DMS79 (cell line): ENCODE results near the gene MROH7.
"Not testable (repeated sequence)": the region's sequence is repeated elsewhere in the genome, so short reads cannot be mapped to it uniquely, and the experiment has no call there.

ENCODE experiments used
- DNase-seq: peaks from one replicate; lab custom pipeline; 2025; lab: John Stamatoyannopoulos, UW

MROH7 gene

DNA sequence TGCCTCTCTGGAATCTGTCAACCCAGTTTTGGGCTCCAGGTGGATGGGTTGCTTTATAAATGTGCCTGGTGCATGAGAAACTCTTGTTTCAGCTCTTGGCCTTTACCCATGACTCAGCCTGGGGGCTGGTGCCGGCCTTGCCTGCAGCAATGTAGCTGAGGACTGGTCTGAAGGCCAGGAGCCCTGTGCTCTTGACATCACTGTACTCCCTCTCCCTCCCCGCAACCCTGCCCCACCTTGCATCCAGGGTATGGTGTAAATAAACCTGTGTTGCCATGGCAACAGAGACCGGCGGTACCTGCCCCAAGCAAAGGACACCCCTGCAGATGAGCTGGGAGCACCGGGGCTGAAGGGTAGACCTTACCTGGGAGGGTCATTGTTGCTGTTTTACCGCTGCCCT, 31.5 kb upstream of the MROH7 start:
- DNase-seq, result no peak

DNA sequence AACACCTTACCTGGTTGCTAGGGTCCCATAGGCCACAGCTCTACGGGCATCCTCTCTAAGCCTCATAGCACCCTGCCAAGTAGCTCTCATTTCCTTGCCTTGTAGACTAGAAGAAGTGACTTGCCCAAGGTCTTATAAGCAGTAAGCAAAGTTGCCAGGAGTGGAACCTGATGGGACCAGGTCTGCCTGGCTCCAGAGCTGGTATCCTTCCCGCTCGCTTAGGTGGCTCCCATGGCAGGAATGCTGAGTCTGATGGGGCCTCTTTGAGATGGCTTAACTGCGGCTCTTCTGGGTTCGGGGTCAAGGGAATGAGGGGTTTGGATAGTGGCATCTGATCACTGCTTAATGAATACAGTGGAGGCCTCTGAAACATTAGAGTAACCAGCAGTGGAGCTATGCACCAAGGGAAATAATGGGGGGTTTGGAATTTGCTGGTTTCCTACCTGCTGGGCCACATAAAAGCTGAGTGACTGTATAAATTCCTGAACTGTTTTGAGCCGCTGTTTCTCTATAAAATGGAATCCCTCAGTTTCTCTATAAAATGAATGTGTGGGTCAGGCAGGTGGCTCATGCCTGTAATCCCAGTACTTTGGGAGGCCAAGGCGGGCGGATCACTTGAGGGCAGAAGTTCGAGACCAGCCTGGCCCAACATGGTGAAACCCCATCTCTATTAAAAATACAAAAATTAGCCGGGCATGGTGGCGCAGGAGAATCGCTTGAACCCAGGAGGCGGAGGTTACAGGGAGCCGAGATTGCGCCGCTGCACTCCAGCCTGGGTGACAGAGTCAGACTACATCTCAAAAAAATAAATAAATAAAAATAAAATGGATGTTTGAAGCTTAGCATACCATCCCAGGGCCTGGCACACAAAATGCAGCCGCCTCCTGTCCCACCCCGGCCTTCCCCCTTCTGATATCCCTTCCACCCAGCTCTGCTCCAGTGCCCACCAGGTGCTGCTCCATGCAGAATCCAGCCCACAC, 30.7 kb upstream of the MROH7 start:
- DNase-seq, result no peak

DNA sequence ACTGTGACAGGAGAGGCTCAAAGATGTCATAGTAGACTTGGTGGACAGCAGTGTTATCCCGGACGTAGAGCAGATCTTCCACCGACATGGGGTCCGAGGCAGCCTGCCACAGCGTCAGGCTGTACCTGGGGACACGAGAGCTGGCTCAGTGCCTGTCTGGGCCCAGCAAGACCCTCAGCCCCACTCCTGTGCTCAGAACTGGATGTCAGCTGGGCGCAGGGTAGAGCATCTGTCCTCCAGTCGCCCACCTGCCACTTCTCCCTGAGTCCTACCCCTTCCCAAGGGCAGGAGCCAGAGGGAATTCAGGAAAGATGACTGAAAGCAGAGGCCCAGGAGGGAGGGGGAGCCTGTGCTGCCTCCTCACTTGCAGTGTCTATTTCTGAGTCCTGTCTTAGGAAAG, 30.0 kb upstream of the MROH7 start:
- no peak for DNase-seq

DNA sequence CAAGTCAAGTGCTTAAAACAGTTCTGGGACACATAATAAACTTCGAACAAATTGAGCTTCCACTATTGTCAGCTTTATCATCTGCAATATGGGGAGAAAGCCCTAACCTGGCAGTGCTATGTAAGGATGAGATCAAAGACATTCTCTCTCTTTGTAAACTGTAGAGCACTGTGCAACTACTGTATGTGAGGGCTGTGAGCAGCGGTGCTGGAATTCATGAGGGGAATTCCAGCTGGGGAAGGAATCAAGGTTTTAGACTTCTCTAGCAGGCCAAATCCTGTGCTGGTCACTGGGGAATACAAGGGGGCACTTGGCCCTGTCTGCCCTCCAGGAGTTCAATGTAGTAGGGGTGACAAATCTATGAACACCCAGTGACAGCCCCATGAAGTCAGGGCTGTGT, 27.6 kb upstream of the MROH7 start:
- DNase-seq, result no peak

- DNase-seq, result no peak
Measured at GRCh38 chr1:54614563-54614962, 27.0 kb upstream of the MROH7 start.

- no peak for DNase-seq
Measured at GRCh38 chr1:54615531-54616279, 25.9 kb upstream of the MROH7 start.

- no peak for DNase-seq
Measured at GRCh38 chr1:54619749-54620148, 21.8 kb upstream of the MROH7 start.

DNA sequence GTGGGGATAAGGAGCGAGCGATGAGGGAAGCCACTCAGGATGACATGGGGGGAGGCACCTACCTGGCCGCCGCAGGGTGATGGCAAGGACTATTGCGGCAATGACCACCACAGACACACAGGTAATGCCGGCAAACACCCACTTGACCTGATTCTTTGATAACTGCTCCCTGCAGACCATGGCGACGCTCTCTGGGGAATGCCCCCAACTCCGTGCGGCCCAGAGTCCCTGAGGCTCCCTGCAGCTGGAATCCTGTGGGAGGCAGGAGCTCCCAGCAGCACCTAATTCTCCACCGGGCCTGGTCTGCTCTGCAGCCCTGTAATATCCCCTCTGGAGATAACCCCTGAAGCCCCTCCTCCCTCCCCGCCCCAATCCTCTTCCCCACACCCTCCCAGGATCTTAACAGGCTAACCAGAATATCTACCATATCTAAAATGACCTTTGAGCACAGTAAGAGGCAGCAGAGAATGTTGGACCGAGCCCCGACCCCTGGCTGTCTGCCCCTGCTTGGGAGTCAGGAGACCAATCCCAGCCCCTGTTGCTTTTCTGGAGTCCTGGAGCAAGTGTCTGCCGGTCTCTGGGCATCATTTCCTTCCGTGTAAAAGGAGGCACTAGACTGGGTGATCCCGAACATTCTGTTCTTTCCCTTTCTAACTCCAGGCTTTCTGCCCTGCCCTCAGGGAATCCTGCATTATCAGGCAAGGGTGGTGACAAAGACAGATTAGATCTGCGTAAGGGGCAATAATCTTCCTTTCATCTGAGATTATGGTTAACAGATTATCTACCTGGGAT, 18.2 kb upstream of the MROH7 start, which contains the start of gene FAM151A:
Gene FAM151A, minus strand, starts transcription at position 310 of the 792 bp plus-strand sequence. Its CDS starts 130 bp downstream, at position 180.
- no peak for DNase-seq

GRCh38 chr1:54624466-54625464, 16.8 kb upstream of the MROH7 start:
- DNase-seq, result no peak

- DNase-seq, result no peak
Measured at GRCh38 chr1:54627196-54627595, 14.4 kb upstream of the MROH7 start.

- not testable (repeated sequence) for DNase-seq
Measured at GRCh38 chr1:54635804-54636203, 5.8 kb upstream of the MROH7 start.

GRCh38 chr1:54636461-54637446, 4.8 kb upstream of the MROH7 start:
- DNase-seq, result not testable (repeated sequence)

- DNase-seq, result no peak
Measured at GRCh38 chr1:54640361-54640760, 1.2 kb upstream of the MROH7 start.

DNA sequence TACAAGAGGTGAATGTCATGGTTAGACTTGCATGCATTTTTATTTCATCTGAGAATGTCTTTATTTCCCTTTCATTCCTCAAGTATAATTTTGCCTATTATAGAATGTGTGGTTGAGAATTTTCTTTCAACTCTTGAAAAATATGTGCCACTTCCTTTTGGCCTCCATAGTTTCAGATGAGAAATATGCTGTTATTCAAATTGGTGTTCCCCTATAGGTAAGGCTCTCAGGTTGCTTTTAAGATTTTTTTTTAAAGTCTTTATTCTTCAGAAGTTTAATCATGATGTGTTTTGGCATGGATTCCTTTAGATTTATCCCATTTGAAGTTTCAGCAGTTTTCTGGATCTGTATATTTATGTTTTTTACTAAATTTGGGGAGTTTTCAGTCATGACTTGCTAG, 2.1 kb downstream of the MROH7 start:
- no peak for DNase-seq

GRCh38 chr1:54645806-54646676, 4.5 kb downstream of the MROH7 start:
- DNase-seq, result no peak

- DNase-seq, result no peak
Measured at GRCh38 chr1:54649130-54649898, 7.7 kb downstream of the MROH7 start.

GRCh38 chr1:54649921-54650320, 8.3 kb downstream of the MROH7 start:
- DNase-seq, result no peak

- no peak for DNase-seq
Measured at GRCh38 chr1:54650417-54650816, 8.8 kb downstream of the MROH7 start.
